OCI-LY3 (cell line): ENCODE measurements around the gene ERVV-1.

ENCODE experiments used
- H2AFZ ChIP-seq: fragments of 200-600, 300-600 bp; shearing (Covaris generic); 2 replicates; pipeline ENCODE4 v1.6.0; 2014; ENCODE audit warnings: antibody characterized with exemption, low read depth, low read length
- H3K27ac ChIP-seq: fragments of 200-600, 300-600 bp; sonication (generic); 2 replicates; pipeline ENCODE4 v1.5.1; 2014; ENCODE audit warnings: mild to moderate bottlenecking, low read length, moderate library complexity, mixed read lengths
- H3K27me3 ChIP-seq: fragments of 200-600, 300-600 bp; sonication (generic); 2 replicates; pipeline ENCODE4 v1.6.1; 2014; ENCODE audit warnings: low read depth, low read length, mixed read lengths
- H3K36me3 ChIP-seq: fragments of 200-600, 300-600 bp; sonication (generic); replicated peaks from 2 replicates; pipeline ENCODE3; 2014; ENCODE audit warnings: low read depth, low read length, mixed read lengths
- H3K4me1 ChIP-seq: fragments of 300-600, 200-600 bp; sonication (generic); 2 replicates; pipeline ENCODE4 v1.6.1; 2014; ENCODE audit warnings: low read length, mixed read lengths
- H3K4me2 ChIP-seq: fragments of 200-600, 300-600 bp; sonication (generic); 2 replicates; pipeline ENCODE4 v1.6.1; 2014; ENCODE audit warnings: low read length, mixed read lengths
- H3K4me3 ChIP-seq: fragments of 300-600, 200-600 bp; sonication (generic); 2 replicates; pipeline ENCODE4 v1.5.1; 2014; ENCODE audit warnings: antibody characterized with exemption, mild to moderate bottlenecking, low read length, moderate library complexity
- H3K79me2 ChIP-seq: fragments of 300-600, 200-600 bp; shearing (Covaris generic); 2 replicates; pipeline ENCODE4 v1.6.1; 2014; ENCODE audit warnings: mild to moderate bottlenecking, low read length, mixed read lengths
- H3K9ac ChIP-seq: fragments of 300-600, 200-600 bp; shearing (Covaris generic); 2 replicates; pipeline ENCODE4 v1.6.0; 2014; ENCODE audit warnings: mild to moderate bottlenecking, low read length, moderate library complexity
- H3K9me3 ChIP-seq: fragments of 200-600, 300-600 bp; shearing (Covaris generic); 2 replicates; pipeline ENCODE4 v1.6.1; 2014; ENCODE audit warnings: low read length, mixed read lengths; ENCODE audit not compliant: insufficient read depth
- H4K20me1 ChIP-seq: fragments of 200-600, 300-600 bp; sonication (generic); 2 replicates; pipeline ENCODE4 v1.6.1; 2016; ENCODE audit warnings: low read length, mixed read lengths; ENCODE audit not compliant: insufficient read depth
- CTCF ChIP-seq: fragments of 200-600, 300-600 bp; sonication (generic); IDR thresholded peaks from 2 replicates; pipeline ENCODE4 v1.5.1; 2014; ENCODE audit warnings: antibody characterized with exemption, low read length, low read depth
- EZH2phosphoT487 ChIP-seq: fragments of 200-600 bp; shearing (Covaris generic); IDR thresholded peaks from 2 replicates; pipeline ENCODE4 v1.6.1; 2018; ENCODE audit warnings: antibody characterized with exemption, mixed run types, low read depth

ERVV-1 gene

GRCh38 chr19:52987221-52987620 is 26.5 kb upstream of the ERVV-1 start:
- Histone ChIP-seq H3K79me2 (no peaks in the 10 kb centered on the region), H2AFZ (no peak overlapping the region), H3K27me3 (no peaks in the 10 kb centered on the region), H3K4me3 (no peak overlapping the region), H3K4me1 (no peaks in the 10 kb centered on the region), H3K9me3 (no peaks in the 10 kb centered on the region; the same call in 1 of the 2 replicates), H3K36me3 (peaks cover 7% of the 10 kb centered on the region), H3K9ac (no peak overlapping the region), H4K20me1 (no peaks in the 10 kb centered on the region), H3K4me2 (no peak overlapping the region), H3K27ac (no peak overlapping the region)
- TF ChIP-seq CTCF (no peak), EZH2phosphoT487 (no peak)

GRCh38 chr19:52988506-52988905 is 25.2 kb upstream of the ERVV-1 start:
- H3K4me1 ChIP-seq = no peaks in the 10 kb centered on the region
- H3K36me3 ChIP-seq = peaks cover 7% of the 10 kb centered on the region
- no peaks in the 10 kb centered on the region; the same call in 1 of the 2 replicates for H3K9me3 ChIP-seq
- H3K4me3 ChIP-seq = no peak overlapping the region
- no peaks in the 10 kb centered on the region for H4K20me1 ChIP-seq
- no peak overlapping the region for H3K9ac ChIP-seq
- no peak overlapping the region for H3K27ac ChIP-seq
- TF ChIP-seq CTCF = no peak
- TF ChIP-seq EZH2phosphoT487 = no peak
- no peaks in the 10 kb centered on the region for H3K79me2 ChIP-seq
- H3K27me3 ChIP-seq = no peaks in the 10 kb centered on the region
- H3K4me2 ChIP-seq = no peak overlapping the region
- H2AFZ ChIP-seq = no peak overlapping the region

GRCh38 chr19:52990759-52991418 is 22.8 kb upstream of the ERVV-1 start:
- Histone ChIP-seq H3K27me3 (no peaks in the 10 kb centered on the region), H3K4me3 (no peak overlapping the region)

GRCh38 chr19:52991484-52991883 is 22.2 kb upstream of the ERVV-1 start:
- Histone ChIP-seq H3K4me1 (no peaks in the 10 kb centered on the region), H4K20me1 (no peaks in the 10 kb centered on the region), H2AFZ (no peak overlapping the region), H3K4me2 (no peak overlapping the region), H3K36me3 (no peaks in the 10 kb centered on the region), H3K79me2 (no peaks in the 10 kb centered on the region), H3K4me3 (no peak overlapping the region), H3K27ac (no peak overlapping the region), H3K9me3 (no peaks in the 10 kb centered on the region), H3K27me3 (no peaks in the 10 kb centered on the region), H3K9ac (no peak overlapping the region)
- no peak for TF ChIP-seq CTCF
- TF ChIP-seq EZH2phosphoT487 = no peak

More at GRCh38 chr19:52990759-52991418, 22.8 kb upstream of the ERVV-1 start:
- TF ChIP-seq EZH2phosphoT487 (no peak), CTCF (no peak)
- Histone ChIP-seq H4K20me1 (no peaks in the 10 kb centered on the region), H2AFZ (no peak overlapping the region), H3K9me3 (no peaks in the 10 kb centered on the region), H3K4me1 (no peaks in the 10 kb centered on the region), H3K36me3 (no peaks in the 10 kb centered on the region), H3K9ac (no peak overlapping the region), H3K27ac (no peak overlapping the region), H3K4me2 (no peak overlapping the region), H3K79me2 (no peaks in the 10 kb centered on the region)
